Astrocyte of the spinal cord (primary cell): ENCODE measurements around the gene ZBTB20.
A peak's percentile ranks its signal among the peaks of the same experiment; 100 is the strongest.

Experiments
- DNase-seq: peaks from one replicate; pipeline ENCODE4 v3.0.0; 2011; ENCODE audit warnings: low read depth, low spot score
- H3K4me3 ChIP-seq: 2 replicates; pipeline ENCODE4 v1.5.1; 2011; ENCODE audit warnings: low read depth, mild to moderate bottlenecking, low read length, moderate library complexity
- in situ Hi-C: cut with HindIII; loops from 2 replicates; pipeline ENCODE4 v1.10.0; 2017; ENCODE audit warnings: low sequenced_read_pairs
- TF ChIP-seq, protein P1 (sequence below): IDR thresholded peaks from 2 replicates; pipeline ENCODE4 v1.5.1; 2012; ENCODE audit warnings: low read depth, mild to moderate bottlenecking, low read length, inconsistent platforms

Gene ZBTB20

DNA sequence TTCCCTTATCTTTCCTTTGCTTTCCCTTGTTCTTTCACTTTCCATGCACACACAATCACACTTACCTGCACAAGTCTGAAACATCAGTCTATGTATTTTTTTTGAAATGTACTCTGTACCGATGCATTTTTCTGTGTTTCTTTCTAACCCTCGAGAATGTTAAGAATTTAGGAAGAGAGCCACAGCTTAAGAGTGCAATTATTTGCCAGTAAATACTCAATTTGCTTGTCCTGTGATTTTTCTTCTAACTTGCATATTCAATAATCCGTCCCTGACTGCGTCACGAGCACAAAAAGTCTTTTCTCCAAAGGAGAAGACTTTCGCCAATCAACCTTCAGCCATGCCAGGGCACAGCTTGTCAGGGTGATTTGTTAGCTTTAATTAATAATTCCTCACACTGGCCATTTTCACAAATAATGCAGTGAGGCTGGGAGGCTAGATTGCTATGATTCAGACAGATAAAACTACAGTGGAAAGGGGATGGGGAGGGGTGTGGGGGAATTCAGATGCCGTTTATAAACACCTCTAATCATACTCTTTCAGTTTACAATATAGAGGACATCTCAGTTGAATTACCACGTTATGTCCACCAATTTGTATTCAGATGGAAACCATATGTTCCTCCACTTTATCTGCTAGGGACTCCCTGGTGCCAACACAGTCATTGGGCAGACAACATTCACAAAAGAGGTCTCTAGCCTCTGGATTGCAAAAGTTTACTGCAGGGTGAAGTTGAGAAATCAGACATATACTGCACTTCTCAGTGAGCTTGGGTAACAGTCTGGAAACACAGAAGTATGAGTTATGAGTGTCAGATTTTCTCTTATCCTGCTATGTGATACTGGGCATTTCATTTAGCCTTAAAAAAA is 388.0 kb downstream of the ZBTB20 start:
- DNase-seq, result peak; percentile 40
- TF ChIP-seq, protein P1, sequence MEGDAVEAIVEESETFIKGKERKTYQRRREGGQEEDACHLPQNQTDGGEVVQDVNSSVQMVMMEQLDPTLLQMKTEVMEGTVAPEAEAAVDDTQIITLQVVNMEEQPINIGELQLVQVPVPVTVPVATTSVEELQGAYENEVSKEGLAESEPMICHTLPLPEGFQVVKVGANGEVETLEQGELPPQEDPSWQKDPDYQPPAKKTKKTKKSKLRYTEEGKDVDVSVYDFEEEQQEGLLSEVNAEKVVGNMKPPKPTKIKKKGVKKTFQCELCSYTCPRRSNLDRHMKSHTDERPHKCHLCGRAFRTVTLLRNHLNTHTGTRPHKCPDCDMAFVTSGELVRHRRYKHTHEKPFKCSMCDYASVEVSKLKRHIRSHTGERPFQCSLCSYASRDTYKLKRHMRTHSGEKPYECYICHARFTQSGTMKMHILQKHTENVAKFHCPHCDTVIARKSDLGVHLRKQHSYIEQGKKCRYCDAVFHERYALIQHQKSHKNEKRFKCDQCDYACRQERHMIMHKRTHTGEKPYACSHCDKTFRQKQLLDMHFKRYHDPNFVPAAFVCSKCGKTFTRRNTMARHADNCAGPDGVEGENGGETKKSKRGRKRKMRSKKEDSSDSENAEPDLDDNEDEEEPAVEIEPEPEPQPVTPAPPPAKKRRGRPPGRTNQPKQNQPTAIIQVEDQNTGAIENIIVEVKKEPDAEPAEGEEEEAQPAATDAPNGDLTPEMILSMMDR, result no peak
- in situ Hi-C loops, result no loop called here
- H3K4me3 ChIP-seq, result peak overlapping the region; percentile 19

DNA sequence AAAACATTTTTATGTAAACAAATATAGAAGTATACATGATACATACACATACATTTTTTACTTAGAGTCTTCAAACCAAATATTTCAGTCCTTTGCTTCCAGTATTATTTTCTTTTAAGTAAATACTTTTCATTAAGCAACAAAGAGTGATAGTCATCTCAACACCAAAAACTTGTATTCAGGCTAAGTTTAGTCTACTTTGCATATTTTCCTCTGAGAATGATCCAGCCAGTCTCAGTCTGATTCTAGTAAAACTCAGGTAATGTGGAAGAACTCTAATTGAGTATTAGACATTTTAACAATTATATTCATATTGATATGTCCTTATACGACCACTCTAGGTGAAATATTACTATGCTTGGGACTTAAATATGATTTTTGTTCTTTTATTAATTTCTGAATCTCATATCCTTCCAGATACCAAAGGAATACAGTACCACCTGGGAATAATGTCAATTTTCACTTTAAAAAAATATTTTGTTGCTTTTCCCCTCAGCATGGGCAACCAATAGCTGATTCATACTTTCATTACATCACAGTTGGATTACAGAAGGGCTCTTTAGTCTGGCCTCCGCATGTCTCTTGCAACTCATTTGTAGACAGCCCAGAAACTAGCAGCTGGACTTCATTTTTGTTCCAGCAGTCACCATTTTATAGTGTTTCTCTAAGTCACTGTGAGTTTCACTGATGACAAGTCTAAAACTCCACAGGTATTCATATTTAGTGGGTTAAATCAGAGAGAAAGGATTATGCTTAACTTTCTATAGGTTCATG is 390.4 kb downstream of the ZBTB20 start:
- DNase-seq, result peak; percentile 22
- TF ChIP-seq, protein P1, result no peak
- no peak overlapping the region for H3K4me3 ChIP-seq
- in situ Hi-C loops, result no loop called here

DNA sequence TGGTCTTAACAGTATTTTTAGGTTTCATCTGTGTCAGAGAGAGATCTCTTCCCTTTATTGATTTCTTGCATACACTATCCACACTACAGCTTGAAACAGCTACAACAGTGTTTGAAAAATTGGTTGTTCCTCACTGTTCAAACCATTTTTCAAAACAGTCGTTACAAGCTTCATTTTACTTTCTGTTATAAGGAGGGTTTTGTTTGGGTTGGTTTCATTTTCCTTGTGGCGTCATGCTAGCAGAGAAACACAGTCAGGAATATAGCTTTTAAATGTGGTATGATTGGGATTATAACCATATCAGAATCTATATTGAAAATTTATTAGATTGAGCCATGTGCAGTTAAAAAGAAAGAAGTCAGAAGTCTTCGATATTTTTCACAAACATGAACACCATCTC is 400.6 kb downstream of the ZBTB20 start:
- H3K4me3 ChIP-seq, result no peak overlapping the region
- no peak for DNase-seq
- in situ Hi-C loops, result no loop called here
- TF ChIP-seq, protein P1, result no peak

DNA sequence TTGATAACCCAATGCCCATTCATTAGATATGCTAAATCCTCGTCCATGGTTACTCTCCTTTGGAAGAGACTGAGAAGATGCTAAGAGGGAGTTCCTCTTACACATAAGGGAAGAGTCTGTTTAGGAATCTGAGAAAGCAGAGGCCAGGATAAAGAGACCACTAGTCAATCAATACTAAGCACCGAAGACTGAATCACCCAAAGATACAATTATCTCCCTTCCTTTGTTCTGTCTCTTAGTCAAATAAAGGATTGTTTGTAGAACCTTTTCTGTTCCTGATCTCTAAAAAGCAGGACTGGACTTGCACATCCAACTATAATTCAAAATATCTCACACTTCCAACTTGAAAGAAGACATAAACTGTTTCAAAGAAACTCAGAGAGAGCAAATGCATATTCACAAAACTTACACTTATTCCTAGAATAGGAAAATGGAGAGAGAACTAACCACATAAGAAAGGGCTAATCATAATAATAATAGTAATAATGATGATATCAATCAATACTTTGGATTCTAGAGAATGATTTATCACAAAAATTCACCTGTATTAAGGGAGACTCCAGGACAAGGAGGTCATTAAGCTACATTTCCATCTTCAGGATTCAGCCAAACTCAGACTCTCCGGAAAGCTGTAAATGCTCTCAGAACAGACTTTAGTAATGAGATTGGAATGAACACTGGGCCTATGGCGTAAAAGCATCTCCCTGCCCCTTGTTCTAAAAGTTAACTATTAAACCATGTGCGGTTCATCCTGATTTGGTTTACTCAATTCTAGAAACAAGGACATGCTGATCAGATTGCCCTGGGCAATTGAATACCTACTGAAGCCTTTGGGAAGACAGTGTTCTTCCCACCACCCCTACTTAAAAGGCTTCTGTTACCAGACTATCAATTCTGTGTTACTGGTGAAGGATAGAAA is 401.5 kb downstream of the ZBTB20 start:
- peak; percentile 79 for DNase-seq
- TF ChIP-seq, protein P1, result no peak
- no peak overlapping the region for H3K4me3 ChIP-seq
- in situ Hi-C loops, result no loop called here

DNA sequence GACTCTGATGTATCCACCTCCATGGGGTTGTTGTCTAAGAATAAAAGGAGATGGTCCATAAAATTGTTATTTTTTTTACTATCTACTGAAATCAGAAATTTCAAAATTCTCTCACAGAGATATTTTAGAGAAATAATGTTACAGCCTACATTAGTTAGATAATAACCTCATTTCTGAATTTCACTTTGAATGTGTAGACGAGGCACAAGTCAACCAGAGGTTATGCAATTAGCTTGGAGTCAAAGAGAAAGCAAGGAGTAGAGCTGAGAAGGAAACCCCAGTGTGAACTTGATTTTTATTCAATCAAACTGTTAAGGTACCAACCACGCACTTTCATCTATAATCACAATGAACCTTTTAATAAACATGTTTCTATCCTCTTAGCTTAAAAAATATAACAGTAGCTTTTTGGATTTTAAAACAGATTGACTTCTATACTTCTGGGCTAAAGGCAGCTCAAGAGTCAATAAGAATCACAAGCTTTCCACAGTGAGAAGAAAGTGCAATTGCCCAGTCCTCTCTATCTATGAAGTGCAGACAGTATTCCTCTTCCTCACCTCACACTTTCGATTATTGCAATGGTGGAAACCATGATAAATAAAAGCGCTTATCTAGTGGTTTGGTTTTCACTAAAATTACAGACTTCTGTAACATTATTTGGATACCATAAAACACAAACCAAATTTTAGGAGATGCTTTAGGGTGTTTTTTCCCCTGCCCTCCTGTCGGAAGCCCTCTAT is 403.2 kb downstream of the ZBTB20 start:
- H3K4me3 ChIP-seq, result no peak overlapping the region
- TF ChIP-seq, protein P1, result no peak
- DNase-seq, result no peak
- in situ Hi-C loops, result no loop called here
